NCI-H1694 (cell line): ENCODE results near the gene ECSCR.

Source experiments
- DNase-seq: peaks from one replicate; lab custom pipeline; 2025; lab: John Stamatoyannopoulos, UW

Gene ECSCR

DNA sequence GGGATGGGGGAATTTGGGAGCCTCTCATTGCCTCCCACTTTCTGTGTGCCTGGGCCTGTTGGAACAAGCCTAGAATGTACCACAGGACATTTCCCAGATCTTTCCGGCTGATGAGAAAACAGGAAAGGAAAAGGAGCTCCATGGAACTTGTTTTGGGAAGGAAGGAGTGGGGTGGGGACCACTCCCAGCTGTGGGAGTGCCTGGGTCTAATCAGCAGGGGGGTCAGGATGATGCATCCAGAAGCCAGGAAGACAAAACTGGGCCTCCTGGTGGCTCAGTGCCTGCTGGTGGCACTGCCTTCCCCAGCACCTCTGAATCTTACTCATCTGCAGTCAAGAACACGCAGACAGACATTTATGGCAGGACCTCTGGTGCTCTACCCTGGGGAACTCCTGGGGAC is 11.0 kb upstream of the ECSCR start:
- DNase-seq: no peak

DNA sequence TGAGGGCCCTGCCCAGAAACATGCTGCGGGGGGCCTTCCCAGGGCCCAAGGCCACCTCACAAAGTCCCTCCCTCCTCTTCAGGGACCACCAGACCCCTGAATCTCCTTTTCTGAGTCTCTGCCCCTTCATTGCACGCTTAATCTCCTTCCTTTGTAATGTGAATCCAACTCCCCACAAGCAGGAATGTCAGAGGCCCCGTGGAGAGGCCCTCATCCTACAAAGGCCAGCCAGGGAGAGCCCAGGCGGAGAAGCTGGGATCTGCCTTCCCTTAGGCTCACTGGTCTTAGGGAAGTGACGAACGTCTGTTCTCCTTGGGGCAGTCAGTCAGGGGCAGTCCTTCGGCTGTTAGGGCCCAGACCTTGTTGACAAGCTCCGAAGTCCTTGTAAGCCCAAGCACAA is 10.6 kb upstream of the ECSCR start:
- DNase-seq: no peak

DNA sequence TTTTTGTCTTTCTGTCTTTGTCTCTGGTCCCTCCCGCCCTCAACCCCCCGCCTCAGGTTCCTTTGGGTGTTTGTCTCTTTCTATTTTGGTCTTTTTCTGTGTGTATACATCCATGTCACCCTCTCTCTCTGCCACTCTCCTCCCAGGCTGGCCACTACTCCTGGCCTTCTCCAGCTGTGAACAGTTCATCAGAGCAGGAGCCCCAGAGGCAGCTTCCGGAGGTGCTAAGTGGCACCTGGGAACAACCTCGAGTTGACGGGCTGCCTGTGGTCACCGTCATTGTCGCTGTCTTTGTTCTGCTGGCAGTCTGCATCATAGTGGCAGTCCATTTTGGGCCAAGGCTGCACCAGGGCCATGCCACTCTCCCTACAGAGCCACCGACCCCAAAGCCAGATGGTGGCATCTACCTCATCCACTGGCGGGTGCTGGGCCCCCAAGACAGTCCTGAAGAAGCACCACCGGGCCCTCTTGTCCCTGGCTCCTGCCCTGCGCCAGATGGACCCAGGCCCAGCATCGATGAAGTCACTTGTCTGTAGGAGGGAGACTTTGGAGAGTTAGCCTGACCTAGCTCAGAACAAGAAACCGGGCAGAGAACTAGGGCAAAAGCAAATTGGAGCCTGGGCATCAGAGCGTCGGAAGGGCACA is 10.0 kb upstream of the ECSCR start:
- no peak for DNase-seq

DNA sequence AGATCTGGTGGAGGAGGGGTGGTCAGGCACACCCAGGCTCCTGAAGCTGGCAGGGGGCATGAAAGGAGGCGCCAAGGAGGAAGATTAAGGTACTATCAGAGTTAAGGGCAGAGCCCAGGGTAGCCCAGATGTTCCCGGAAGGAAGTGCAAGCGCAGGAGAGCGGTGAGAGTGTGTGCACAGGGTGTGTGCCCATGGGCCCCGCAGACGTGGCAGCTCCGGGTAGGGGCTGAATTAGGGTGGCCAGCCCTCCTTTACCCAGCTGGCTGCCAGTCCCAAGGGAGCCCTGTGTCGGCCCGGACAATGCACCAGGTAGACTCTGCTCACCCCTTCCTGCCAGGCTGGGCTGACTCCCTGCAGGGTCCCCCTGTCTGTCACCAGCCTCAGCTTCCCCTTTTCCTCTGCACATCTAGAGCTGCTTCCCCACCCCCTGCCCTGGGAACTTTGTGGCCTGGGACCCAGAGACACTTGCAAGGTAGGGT is 8.3 kb upstream of the ECSCR start, which contains the start of gene SMIM33:
Gene SMIM33 (plus strand): TSS at position 184 of the 480 bp plus-strand sequence. CDS start 118 bp downstream, at position 302.
- DNase-seq: no peak

DNA sequence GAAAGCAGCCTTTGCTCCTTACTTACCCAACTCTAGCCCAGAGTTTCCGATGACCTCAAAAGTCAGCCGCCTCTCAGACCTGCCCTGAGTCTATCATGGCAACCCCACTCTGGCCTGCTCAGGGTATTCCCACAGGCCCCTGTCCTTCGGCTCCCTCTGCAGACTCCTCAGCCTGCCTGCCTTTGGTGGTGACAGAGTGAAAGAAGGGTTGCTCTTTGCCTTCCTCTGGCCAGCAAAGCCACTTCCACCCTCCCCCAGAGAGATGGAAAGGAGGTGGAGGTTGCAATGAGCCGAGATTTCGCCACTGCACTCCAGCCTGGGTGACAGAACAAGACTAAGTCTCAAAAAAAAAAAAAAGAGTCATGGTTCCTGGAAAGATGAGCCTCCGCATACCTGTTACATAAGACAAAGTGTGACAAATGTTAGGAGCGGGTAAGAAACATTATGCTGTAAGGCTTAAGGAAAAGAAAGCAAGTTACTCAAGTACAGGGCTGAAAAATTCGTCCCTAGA is 5.9 kb upstream of the ECSCR start:
- no peak for DNase-seq

DNA sequence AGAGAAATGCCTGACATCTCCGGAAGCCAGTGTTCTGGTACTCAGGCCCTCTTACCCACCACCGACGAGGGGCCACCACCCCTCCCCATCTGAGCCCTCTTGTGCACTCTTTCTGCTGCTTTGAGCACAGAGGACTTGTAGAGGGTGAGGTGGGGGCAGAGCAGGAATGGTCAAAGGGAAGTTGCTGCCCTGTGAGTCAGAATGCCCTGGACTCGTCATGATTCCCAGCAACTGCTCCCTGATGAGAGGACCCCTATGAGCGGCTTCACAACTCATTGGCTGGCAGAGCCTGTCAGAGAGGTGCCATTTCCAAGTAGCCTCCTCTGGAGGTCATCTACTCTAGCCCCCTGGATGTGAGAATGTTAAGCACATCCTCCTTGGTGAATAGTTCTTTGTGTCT is 845 bp downstream of the ECSCR start:
- no peak for DNase-seq

DNA sequence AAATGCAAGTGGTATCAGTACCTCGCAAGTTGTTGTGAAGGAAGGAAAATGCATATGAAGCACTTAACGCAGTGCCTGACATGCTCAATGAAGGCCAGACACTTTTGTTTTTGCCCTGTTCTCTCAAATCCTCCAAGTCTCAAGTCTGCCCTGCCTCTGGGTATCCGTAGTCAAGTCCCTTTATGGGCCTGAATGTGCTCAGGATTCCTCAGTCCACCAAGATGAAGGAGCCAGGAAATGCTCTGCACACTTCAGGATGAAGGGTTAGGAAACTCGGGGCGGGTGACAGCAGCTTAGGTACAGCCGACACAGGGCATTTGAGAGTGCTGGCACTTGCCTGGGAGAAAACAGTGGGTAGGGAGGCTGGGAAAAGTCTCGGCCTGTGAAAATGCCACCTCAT is 1.4 kb downstream of the ECSCR start:
- DNase-seq: no peak

DNA sequence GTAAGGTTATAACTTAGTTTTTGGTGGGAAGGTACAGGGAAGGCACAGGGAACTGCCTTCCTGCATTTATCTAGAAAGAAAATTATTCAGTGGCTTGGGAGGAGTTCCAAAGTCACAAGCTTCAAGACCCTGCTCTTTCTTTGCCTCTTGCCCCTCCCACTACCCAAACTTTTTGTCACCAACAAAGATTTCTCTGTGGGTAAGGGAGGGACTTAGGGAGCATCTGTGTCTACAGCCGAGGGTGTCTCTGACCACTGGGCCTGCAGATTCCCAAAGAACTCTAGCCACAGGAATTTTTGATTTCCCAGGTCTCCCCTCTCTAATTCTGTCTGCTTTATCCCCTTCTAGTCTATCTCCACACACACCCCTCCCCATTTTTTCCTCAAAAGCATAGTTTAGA is 2.1 kb downstream of the ECSCR start:
- DNase-seq: no peak

DNA sequence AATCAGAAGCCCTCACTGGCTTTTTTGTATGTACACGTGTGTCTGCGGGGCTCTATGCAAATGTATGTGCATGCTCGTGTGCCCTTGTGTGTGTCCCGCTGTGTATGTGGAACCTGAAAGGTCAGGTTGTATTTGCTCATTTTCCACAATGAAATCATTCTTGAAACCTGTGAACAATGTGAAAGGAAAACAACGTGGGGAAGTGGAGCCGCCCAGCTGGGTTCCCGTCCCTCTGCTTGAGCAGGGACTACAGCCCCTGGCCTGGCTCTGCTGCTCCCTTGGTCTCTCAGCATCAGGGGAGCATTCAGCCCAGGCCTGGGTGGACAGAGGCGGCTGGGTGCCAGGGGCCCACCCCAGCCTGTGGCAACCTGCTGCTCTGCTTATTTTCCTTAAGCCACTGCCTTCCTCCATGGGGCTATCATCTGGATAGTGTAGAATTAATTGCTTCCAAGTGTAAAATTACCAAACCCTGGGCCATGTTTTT is 3.0 kb downstream of the ECSCR start:
- no peak for DNase-seq

DNA sequence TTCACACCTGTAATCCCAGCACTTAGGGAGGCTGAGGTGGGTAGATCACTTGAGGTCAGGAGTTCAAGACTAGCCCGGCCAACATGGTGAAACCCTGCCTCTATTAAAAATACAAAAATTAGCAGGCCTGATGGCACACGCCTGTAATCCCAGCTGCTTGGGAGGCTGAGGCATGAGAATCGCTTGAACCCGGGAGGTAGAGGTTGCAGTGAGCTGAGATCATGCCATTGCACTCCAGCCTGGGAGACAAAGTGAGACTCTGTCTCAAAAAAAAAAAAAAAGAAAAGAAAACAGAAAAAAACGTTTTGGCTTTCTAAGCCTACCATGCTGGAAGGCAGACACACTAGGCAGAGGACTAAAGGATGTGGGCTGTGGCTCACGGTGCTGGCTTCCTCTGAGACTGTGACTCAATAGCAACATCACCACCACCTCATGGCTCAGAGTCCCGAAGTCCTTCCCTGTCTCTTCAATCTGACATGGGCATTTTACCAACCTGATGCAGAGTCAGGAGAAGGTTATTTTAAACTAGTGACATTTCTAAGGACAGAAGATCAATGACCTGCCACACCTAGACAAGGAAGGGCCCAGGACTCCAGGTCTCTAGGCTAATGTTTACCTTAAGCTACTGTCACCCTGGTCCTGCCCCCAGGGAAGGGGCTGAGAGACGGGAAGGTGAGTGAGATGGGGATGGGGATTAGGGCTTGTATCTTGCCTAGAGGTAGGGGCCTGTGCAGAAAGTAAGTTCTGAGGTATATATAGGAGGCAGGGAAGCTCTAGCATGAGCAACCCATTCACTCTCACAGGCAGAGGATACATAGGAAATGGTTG is 3.7 kb downstream of the ECSCR start:
- DNase-seq: no peak

DNA sequence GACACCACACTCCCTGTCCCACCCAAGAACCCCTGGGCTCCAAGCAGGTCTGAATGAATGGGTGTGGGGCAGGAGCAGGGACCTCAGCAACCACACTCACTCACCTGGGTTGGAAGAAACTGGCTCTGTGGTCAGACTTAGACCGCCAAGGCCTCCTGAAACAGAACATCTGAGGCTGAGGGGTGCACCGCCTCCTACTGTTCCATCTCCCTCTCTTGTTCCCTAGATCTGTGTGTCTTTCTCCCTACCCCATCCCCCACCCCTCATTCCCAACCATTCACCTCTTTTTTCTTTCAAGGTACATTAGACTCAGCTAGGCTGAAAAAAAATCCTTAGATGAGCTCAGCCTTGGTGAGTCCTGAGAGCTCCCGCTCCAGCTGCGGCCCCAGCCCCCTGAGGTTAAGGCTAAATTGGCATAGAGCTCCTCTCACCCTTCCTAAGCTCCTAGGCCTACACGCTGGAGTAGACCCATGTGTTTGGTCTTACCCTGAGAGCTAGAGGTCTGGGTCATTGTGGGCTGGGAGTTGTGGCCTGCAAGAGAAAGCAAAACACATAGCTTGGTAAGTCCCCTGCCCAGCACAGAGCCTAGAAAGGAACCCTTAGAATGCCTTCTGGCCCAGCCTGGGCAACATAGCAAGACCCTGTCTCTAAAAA is 4.8 kb downstream of the ECSCR start:
- no peak for DNase-seq

DNA sequence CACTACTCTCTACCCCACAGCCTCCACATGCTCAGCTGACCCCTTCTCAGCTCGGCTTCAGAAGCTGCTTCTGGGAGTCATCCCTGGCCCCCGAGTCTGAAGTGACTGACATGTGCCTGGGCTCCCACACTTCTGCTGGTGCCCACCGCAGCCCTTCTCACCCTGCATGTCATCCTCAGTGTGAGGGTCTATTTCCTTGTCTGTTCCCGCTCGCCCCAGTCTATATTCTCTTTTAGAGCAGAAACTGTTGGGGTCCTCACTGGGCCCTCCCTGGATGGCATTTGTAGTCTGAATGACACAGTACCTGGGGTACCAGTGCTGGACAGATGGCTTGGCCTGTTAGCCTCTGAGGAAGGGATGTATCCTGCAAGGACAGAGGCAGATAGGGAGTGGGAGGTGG is 5.3 kb downstream of the ECSCR start:
- DNase-seq: no peak

DNA sequence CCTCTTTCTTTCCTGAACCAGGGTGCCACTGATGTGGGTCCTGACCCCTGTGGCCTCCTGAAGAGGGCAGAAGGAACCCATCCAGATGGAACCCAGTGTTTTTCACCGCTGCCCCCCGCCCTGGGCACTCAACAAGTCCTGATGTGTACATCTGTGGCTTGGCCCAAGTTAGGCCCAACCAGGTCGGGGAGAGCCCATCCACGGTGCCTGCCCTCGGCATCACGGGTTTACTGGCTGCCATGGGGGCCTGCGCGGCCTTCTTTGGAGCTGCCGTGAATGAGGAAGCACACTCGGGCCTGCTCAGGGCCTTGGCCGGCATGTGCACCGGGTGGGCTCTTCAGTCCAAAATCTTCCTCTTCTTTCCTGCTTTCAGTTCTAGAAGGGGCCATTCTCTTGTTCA is 5.8 kb downstream of the ECSCR start:
- DNase-seq: no peak

DNA sequence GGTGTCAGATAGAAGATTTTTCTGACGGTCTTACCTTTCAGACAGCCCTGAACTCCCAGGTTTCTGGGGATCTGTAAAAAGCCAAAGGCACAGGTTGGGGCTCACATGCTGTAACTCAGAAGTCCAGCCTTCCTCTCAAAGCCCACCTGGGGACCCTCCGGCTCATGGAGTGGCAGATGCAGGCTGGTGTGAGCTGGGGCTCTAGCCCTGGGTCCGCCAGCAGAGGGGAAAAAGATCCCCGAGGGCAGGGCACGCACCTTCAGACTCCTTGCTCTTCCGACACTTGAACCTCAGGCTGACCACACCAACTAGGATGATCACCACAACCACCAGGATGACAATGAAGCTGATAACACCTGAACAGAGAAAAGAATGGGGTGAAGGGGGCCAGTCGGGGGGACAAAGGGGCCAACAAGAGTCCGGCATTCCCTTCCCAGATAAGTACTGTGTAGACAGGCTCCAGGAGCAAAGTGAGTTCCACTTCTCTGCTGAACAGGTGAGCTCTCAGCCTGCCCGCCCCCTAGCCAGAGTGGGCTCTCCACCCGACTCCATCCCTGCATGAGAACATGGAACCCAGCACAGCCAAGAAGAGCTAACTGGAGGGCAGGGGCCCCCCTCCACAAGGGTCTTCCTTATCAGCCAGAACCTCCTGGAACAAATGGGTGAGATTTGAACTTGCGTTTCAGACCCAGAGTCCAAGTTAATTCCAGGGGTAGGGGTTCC is 7.8 kb downstream of the ECSCR start:
- DNase-seq: no peak

DNA sequence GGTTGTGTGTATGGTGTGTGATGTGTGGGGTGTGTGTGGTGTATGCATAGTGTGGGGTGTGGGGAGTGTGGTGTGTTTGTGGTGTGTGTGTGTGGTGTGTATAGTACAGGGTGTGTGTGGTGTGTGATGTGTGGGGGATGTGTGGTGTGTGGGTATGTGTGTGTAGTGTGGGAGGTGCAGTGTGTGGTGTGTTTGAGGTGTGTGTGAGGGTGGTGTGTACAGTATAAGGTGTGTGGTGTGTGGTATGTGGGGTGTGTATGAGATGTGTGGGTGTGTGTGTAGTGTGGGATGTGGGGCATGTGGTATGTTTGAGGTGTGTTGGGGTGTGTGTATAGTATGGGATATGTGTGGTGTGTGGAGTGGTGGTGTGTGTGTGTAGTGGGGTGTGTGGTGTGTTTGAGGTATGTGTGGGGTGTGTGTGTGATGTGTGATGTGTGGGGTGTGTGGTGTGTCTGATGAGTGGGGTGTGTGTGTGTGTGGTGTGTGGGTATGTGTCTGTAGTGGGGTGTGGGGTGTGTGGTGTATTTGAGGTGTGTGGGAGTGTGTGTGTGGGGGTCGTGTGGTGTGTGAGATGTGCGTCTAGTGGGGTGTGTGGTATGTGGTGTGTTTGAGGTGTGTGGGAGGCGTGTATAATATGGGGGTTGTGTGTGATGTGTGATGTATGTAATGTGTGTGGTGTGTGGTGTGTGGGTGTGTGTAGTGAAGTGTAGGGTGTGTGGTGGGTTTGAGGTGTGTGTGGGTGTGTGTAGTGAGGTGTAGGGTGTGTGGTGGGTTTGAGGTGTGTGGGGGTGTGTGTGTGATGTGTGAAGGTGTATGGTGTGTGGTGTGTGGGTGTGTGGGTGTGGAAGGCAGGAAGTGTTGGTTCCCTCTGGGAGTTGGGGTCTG is 8.6 kb downstream of the ECSCR start:
- no peak for DNase-seq

DNA sequence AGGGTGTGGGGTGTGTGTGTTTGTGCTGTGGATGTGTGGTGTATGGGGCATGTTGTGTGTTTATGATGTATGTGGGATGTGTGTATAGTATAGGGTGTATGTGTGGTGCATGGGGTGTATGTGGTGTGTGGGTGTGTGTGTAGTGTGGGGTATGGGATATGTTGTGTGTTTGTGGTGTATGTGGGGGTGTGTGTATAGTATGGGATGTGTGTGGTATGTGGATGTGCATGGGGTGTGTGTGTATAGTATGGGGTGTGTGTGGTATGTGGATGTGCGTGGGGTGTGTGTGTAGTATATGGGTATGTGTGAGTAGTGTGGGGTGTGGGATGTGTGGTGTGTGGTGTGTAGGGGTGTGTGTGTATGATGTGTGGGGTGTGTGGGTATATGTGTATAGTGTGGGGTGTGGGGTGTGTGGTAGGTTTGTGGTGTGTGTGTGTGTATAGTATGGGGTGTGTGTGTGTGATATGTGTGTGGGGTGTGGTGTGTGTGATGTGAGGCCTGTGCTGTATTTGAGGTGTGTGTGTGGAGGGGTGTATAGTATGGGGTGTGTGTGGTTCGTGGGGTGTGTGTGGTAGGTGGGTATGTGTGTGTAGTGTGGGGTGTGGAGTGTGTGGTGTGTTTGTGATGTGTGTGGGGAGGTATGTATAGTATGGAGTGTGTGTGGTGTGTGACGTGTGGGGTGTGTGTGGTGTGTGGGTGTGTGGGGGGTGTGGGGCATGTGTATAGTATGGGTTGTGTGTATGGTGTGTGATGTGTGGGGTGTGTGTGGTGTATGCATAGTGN is 10.5 kb downstream of the ECSCR start:
- no peak for DNase-seq

DNA sequence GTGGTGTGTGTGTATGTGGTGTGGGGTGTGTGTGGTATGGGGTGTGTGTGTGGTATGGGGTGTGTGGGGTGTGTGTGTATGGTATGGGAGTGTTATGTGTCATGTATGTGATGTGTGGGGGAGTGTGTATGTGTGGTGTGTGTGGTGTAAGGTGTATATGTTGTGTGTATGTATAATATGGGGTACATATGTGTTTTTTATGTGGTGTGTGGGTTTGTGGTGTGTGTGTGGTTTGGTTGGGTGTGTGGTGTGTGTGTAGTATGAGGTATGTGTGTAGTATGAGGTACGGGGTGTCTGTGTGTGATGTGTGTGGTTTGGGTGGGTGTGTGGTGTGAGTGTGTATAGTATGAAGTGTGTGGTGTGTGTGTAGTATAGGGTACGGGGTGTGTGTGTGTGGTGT is 11.4 kb downstream of the ECSCR start:
- no peak for DNase-seq

DNA sequence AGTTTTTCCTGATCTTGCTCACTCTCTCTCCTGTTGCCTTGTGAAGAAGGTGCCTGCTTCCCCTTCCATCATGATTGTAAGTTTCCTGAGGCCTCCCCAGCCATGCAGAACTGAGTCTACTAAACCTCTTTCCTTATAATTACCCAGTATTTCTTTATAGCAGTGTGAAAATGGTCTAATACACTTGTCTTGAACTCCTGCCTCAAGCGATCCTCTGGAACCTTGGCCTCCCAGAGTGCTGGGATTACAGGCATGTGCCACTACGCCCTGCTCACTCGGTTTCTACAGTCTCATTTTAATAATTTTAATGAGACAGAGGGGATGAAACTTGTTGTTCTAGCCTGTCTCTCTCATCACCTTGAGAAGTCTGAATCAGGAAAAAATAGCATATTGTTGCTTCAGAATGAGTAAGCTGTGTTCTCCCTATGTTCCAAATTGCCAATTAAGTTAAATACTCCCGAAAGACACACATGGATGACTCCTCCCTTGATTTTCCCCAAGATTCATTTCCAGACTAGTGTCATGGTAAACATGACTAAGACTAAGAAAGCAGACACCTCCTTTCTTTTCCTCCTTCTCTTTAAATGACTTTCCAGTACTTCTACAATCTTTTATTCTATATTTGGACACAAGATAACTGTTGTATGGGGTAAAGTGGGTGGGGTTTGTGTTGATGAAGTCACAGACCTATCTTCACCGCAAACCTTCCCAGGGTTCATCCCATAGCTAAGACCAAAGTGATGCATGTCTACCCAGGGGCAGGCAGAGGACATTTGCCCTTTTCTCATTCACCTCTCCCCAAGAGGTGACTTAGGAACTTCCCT is 15.4 kb downstream of the ECSCR start:
- no peak for DNase-seq
